ENCODE results near the gene NR2C2AP. TPM values are rescaled to one million over a fixed set of nuclear protein-coding genes. Genes with fewer than 3 reads are reported as not detected.

NR2C2AP gene
- total RNA-seq, 2 experiments from 2014 or later = 46.0 to 47.6 TPM

- no peaks in the 10 kb centered on the region for H3K27me3 Mint-ChIP-seq
- no peak overlapping the region for H3K4me3 Mint-ChIP-seq
- peaks cover 12% of the 10 kb centered on the region for H3K36me3 Mint-ChIP-seq
- H3K4me1 Mint-ChIP-seq = no peaks in the 10 kb centered on the region
- H3K9me3 Mint-ChIP-seq = no peaks in the 10 kb centered on the region
- H3K27ac Mint-ChIP-seq = no peak overlapping the region
- no peak for DNase-seq
Observed at GRCh38 chr19:19155495-19156219, 47.6 kb downstream of the NR2C2AP start.

- DNase-seq = no peak
- H3K4me1 Mint-ChIP-seq = no peaks in the 10 kb centered on the region
- H3K4me3 Mint-ChIP-seq = no peak overlapping the region
- no peak overlapping the region for H3K27ac Mint-ChIP-seq
- peaks cover 12% of the 10 kb centered on the region for H3K36me3 Mint-ChIP-seq
- H3K9me3 Mint-ChIP-seq = no peaks in the 10 kb centered on the region
- no peaks in the 10 kb centered on the region for H3K27me3 Mint-ChIP-seq
Observed at GRCh38 chr19:19154768-19155494, 48.3 kb downstream of the NR2C2AP start.

- no peaks in the 10 kb centered on the region for H3K27me3 Mint-ChIP-seq
- H3K4me3 Mint-ChIP-seq = no peak overlapping the region
- peaks cover 12% of the 10 kb centered on the region for H3K36me3 Mint-ChIP-seq
- H3K4me1 Mint-ChIP-seq = no peaks in the 10 kb centered on the region
- no peaks in the 10 kb centered on the region for H3K9me3 Mint-ChIP-seq
- no peak overlapping the region for H3K27ac Mint-ChIP-seq
- no peak for DNase-seq
Observed at GRCh38 chr19:19152668-19153384, 50.4 kb downstream of the NR2C2AP start.

- no peaks in the 10 kb centered on the region for H3K27me3 Mint-ChIP-seq
- H3K36me3 Mint-ChIP-seq = peaks cover 6% of the 10 kb centered on the region
- no peak overlapping the region for H3K4me3 Mint-ChIP-seq
- H3K27ac Mint-ChIP-seq = no peak overlapping the region
- H3K4me1 Mint-ChIP-seq = no peaks in the 10 kb centered on the region
- H3K9me3 Mint-ChIP-seq = no peaks in the 10 kb centered on the region
- DNase-seq = no peak
Observed at GRCh38 chr19:19151418-19151817, 51.8 kb downstream of the NR2C2AP start.

Other genes with a start within 250 kb of the NR2C2AP start
- 10 to 100 TPM; 74.2 to 81.8 TPM for gene SUGP2, start 169.9 kb downstream of the NR2C2AP start, total RNA-seq
- gene ARMC6, start 169.8 kb downstream of the NR2C2AP start, total RNA-seq = 10 to 100 TPM; 51.3 to 54.0 TPM
- gene SLC25A42, start 139.4 kb downstream of the NR2C2AP start, total RNA-seq = 10 to 100 TPM in 1 of 2 experiments, 1 to 10 TPM in 1; 8.0 to 10.3 TPM
- gene TMEM161A, start 64.9 kb downstream of the NR2C2AP start, total RNA-seq = 10 to 100 TPM; 24.2 to 25.8 TPM
- gene MEF2B, start 33.2 kb downstream of the NR2C2AP start, total RNA-seq = 1 to 10 TPM; 1.6 to 2.3 TPM
- 10 to 100 TPM; 29.8 to 31.1 TPM for gene BORCS8, start 11.3 kb downstream of the NR2C2AP start, total RNA-seq
- gene RFXANK, start 11.2 kb downstream of the NR2C2AP start, total RNA-seq = 10 to 100 TPM; 84.6 to 85.4 TPM
- not detected for gene NCAN, start 8.5 kb upstream of the NR2C2AP start, total RNA-seq
- not detected for gene TM6SF2, start 69.9 kb upstream of the NR2C2AP start, total RNA-seq
- 10 to 100 TPM; 58.2 to 59.4 TPM for gene SUGP1, start 117.1 kb upstream of the NR2C2AP start, total RNA-seq
- 10 to 100 TPM; 39.5 to 39.9 TPM for gene MAU2, start 117.4 kb upstream of the NR2C2AP start, total RNA-seq
- 100 to 1,000 TPM; 196 to 202 TPM for gene GATAD2A, start 202.3 kb upstream of the NR2C2AP start, total RNA-seq

All from activated naive CD8-positive, alpha-beta T cell treated with anti-CD3 and anti-CD28 coated beads for 36 hours (primary cell).